IPS-NIHi11 (cell line): ENCODE results near the gene BICC1.

Experiments
- DNase-seq: peaks from one replicate; pipeline ENCODE4 v3.0.0; 2012; ENCODE audit warnings: mixed read lengths, low spot score

Gene BICC1

DNA sequence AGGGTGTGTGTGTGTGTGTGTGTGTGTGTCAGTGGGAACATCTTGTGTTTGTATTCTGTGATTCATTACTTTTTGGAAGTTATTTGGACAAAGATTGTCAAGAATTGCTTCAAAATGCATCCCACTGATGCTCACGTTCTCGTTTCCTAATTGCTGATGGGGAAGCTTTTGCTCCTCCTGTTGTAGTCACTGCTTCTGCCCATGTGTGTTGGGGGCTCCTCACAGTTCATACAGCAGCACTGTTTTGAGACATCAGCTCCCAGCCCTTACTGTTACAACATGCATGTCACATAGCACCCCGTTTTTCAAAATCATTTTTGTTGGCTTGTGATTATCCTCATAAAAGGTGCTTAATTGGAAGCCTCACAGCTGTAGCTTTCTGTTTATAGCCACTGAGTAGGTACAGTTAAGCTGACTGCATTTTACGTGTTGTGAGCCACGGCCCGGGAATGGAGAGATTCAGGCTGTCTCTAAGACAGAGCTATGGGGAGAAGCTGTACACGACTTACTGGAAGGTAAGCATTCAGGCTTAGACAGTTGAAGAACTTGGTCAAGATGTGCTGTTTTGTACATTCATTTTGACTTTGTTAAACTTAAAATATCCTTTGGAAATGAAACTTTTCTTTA is 87.4 kb downstream of the BICC1 start:
- DNase-seq: no peak

DNA sequence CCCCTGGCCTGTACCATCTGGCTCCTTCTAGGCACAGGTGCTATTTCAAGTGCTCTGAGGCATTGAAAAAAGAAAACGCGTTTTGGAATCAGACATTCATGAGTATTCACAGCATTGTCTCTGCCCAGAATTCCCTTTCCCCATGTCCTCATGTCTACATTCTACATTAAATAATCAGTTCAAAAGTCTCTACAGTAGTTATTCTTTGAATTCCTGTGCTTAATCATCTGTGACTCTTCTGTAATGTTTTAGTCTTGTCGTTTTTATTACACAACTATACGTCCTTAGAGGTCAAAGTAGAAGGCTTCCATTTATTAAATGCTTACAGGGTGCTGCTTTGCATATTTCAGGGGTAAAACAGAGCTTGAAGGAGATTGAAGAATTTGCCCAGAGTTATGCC is 95.7 kb downstream of the BICC1 start:
- DNase-seq: no peak

DNA sequence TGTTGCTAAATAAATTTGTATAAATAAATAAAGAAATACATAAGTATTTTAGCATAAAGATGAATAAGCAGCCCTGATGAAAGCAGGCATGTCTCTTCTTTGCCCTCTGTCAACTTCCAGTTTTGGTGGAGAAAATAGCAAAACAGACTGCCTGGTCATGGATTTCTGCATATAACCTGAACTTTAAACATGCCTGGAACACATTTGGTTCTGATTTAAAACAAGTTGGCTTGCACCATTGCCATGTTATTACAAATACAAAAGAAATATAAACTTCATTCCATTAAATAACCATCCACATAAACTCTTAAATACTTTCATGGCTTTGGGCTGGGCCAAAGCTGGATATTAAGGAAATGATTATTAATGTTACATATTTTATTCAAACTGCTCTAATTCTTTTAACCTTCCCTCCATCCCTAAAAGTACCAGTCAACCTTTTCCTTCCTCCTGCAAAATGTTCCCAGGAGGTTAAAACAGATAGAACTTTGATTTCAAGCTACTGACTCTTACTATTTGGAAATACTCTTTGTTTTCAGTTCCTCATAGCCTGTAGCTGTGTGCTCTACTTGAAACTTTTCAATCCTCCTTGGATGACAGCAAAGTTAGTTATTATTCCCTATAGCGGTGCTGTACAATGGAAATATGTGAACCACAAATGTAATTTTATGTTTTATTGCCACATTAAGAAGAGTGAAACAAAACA is 96.3 kb downstream of the BICC1 start:
- no peak for DNase-seq

DNA sequence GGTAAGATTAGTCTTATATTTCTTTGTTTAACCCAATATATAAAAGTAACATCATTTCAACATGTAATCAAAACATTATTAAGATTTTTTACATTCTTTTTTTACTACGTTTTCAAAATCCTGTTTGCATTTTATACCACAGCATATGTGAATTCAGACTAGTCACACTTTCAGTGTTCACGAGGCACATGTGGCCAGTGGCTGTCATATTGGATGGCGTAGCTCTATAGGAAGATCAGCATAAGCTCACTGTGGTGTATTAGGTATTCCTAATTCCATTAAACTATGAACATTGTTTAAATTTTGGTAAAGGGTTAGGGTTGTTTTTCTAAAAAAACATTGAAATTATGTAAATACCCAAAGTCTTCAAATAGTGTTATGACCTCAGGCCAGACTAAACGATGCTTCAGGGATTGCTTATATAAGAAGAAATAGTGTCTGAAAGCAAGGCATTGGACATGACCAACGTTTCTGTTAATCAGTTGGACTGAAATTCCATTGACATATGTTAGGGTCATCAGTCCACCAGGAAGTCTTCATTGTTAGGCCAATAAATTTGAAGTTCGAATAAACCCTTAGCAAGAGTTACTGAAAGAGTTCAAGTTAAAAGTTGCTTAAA is 97.0 kb downstream of the BICC1 start:
- no peak for DNase-seq

DNA sequence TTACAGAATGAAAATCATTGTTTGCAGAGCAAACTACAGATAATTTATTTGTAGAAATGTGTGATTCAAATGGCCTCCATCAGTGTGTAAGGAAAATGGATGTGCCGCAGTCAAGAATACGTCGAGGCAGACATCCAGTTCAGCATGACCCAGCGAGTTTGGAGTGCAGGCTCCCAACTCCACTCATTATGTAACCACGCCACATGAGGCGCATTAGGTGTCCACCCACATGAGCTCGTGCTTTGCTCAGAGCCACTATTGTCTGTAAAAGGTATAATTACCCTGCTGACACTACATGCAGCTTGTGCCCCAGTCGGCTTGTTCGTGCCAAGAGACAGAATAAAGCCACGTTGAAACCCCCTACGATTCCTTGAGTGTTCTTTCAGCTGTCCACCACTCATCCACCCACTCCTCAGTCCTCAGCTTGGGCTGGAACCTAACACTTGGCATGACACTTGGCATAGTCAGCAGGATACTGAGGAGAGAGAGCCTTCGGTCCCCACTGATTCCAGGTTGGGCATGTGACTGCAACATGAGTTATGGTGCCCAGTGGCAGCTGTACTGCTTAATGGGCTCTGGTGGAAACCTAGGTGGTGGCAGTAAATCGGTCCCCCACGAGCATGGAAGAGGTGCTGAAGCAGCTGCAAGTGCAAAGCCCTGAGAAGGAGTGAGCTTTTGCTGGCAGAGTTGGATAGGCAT is 102.7 kb downstream of the BICC1 start:
- no peak for DNase-seq

DNA sequence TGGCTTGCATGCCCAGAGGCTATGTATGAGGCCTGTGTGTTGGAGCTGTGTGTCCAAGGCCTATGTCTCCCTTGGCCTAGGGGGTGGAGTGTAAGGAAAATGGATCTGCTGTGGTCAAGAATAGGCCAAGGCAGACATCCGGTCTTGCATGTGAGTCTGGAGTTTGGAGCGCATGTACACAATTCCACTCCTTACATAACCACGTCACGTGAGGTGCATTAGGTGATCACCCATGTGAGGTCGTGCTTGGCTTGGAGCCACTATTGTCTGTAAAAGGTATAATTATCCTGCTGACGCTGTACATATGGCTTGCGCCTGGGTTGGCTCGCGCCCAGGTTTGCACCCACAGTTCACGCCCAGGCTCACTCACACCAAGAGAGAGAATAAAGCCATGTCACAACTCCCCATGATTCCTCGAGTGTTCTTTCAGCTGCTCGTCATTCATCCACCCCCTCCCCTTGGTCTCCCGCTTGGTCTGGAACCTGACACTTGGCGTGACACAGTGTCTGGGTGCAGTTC is 105.5 kb downstream of the BICC1 start:
- DNase-seq: no peak

DNA sequence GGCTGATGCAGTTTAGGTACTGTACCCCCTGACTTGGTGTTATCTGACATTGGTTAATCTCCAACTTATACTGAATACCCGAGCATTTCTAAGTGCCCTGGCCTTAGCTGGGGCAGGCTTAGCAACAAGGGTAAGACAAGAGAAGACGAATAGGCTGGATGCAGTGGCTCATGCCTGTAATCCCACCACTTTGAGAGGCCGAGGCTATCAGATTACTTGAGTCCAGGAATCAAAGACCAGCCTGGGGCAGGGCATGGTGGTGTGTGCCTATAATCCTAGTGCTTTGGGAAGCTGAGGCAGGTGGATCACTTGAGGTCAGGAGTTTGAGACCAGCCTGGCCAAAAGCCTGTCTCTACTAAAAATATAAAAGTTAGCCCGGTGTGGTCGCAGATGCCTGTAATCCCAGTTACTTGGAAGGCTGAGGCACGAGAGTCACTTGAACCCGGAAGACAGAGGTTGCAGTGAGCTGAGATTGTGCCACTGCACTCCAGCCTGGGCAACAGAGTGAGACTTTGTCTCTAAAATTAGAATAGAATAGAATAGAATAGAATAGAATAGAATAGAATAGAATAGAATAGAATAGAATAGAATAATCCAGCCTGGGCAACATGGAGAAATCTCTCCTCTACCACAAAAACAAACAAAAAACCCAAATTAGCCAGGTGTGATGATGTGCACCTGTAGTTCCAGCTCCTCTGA is 108.9 kb downstream of the BICC1 start:
- no peak for DNase-seq

DNA sequence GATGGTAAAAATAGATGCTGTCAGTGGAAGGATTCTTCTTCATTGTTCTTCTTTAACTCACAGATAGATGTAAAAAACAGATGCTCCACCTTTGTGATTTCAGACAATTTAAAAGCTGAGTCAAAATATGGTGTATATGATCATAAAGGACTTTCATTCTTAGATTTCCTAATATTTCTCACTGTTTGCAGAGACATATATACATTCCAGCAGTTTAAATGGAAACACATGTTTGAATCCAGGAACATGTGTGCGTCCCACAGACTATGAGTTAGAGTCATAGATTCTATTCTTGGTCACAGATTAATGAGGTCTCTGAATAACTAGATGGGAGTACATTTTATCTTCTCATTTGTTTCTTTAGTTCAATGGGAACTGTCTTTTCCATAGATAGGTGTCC is 109.6 kb downstream of the BICC1 start:
- DNase-seq: no peak

DNA sequence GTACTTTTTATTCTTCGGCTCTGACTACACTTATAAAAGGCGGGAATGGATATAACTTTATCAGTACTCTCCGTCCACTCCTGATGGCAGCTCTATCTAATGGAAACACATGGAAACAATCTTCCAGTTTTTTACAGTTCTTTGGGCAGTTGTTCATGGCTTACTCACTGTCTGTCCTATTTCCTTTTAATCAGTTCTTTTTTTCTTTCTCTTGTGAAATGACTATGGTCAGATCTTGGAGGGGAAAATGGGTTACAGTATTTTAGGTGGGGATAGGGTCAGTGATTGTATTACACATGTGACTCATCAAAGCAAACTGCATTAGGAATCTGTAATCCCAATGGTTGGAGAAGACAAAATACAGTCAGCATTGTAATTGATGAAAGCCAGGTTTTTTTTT is 112.4 kb downstream of the BICC1 start:
- DNase-seq: no peak

DNA sequence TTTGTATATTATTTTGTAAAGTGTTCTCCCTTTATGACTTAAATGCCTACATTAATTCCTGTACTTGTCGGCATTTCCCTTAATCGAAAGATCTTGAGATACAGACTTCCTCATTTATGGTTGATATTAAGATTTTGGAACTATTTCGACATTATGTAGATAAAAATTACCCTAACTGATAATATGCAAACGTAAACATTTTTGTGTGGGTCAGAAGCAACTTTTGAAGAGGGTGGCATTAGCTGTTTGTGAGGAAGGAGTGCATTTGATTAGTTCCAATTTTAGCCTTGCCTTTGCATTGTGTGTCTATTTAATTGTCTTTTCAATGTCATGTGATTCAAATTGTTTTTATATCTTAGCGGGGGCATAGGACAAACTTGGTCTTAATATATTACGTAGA is 114.7 kb downstream of the BICC1 start:
- DNase-seq: no peak

DNA sequence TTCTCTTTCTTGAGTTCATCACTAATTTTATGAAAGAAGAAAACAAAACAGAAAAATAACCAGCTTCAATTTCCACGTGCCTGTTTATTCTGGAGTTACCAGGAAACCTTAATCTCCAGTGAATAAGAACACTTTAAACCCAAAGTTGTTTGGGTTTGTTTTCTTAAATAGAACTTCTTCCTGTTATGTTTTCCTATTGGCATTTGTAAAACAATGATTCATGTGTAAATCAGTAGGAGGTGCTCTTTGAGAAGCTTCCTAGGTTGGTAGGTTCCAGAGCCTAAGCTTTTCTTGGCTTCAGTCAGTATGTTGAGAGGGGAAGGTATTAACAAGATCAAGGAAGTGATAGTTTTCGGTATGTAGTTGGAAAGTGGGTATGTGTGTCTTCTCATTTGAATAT is 119.0 kb downstream of the BICC1 start:
- no peak for DNase-seq

DNA sequence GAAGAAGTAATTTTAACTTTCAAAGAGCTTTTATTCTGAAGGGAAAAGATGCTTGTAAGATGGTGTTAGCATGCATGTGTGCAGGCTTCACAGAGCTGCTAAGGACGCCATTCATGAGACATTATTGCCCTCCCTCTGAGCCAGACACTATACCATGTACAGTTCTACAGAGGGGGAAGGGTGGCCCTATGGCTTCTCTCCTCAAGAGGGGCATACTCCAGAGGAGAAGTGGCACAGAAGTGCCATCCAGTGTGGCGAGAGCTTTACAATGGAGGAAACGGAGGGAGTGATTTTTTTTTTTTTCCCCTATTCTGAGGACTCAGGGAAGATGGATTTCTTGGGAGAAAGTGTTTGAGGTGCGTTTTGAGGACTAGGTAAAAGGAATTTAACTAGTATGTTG is 119.5 kb downstream of the BICC1 start:
- no peak for DNase-seq

DNA sequence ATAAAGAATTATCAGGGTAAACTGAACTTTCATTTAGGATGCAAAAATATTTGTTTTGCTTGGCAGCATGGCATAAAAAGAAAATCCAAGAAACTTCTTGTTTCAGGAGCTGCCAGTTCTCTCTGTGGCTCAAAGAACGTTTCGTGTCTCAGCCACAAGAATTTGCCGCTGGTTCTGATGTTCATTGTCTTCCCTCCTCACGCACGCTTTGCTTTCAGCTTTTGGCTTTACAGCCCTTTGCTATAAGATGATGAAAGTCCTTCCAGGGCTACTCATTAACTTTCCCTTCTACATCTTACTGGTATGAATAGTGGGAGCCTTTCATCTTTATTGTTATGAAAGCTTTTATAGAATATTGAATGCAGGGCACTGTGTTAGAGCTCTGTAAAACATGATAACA is 124.7 kb downstream of the BICC1 start:
- no peak for DNase-seq

DNA sequence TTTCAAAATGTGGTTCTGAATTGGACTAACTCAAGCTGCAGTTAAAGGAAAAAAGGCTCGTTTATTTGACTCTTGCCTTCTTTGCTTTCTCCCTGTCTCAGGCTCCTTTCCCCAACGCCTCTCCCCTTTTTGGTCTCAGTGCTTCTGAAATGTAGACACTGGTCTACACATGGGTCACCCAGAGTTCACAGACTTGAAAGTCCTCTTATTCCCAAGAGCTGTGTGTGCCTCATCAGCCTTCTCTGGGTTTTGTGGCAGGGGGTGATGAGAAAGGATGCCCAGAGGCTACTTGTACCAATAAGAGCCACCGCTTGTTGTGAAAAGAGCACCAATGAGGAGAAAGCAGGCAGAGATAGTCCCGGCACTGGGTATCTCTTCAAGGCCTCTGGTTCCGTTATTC is 125.7 kb downstream of the BICC1 start:
- no peak for DNase-seq

DNA sequence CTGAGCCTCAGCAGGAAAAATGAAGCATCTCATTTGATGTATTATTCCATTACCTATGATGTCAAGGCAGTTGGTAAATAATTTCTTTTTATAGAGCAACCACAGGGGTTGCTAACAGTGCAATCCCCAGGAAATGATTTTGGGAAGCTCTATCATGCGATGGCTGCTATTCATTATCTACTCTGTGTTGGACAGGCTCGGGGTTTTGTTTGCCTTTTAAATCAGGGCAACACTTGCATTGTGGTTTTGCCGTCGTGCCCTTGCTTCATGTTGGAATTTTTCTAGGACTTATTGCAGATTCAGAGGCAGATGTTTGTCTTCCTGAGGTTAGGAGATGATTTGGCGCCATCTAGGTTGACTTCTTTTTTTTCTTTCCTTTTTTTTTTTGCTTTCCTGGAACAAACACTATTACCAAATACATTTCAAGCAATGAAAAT is 128.4 kb downstream of the BICC1 start:
- no peak for DNase-seq

DNA sequence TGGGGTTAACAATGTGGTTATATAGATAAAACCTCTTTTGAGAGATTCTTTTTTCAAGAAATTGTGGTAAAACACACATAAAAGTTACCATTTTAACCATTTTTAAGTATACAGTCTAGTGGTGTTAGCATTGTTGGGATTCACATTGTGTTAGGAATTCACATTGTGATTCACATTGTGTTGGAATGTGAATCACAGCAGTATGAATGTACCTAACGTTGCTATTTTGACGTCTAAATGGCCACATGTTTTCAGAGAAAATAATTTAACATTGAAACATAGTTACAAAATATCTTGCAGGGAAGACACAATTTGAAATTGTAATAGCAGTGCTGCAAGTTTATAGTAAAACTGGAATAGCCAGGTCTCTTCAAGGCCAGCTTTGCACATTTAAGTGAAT is 129.0 kb downstream of the BICC1 start:
- no peak for DNase-seq

DNA sequence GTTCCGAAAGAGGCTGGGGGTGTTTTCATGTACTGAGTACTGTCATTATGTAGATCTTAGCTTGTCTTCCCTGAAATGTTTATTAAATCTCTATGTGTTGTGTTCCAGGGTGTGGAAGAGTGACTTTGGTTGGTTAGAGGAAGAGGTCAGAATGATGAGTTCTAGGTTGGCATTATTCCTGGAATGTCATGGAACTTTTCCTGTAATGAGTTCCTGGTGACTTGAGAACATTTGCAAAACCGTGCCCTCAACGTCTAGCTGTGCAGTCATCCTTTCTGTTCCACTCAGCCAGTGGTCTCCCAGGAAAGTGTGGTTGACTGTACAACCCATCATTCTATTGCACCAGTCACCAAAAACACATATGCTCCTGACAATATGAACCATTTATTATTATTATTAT is 129.6 kb downstream of the BICC1 start:
- no peak for DNase-seq

DNA sequence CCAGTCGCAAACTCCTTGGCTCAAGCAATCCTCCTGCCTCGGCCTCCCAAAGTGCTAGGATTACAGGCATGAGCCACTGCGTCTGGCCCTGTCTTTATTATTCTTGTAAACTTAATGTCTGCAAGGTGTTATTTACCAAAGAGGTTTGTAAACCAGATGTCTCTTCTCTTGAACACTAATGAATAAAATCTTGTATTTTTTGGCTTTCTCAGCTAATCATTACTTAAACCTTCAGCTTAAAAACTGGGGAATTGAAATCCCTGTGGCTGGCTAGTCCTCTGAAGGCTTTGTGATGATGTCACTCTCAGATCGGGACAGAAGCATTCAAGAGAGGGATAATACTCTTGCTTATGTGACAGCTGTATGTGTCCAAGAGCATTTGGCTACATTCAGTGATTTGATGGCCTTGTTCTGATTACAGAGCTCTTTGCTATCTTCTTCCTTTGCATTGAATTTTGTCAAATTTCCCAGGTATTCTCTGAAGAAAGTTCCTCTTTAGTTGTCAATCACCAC is 130.3 kb downstream of the BICC1 start:
- DNase-seq: no peak

DNA sequence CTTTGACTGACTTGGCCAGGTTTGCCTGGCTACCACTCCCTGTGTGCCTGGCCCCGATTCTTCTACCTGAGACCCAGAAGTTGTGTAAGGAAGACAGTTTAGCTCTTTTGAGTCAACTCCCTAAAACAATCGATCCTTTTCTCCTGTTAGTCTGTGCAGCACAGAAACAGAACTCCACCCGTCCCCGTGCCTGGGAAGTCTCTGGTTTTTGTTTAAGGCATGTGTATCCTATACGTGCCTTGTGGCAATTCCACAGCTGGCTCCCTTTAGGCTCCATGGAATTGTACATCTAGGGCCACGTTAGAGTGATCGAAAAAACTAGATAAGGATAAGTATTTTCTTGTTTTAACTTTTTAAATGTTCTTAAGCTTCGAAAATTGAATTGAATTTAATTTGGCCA is 131.6 kb downstream of the BICC1 start:
- DNase-seq: no peak

DNA sequence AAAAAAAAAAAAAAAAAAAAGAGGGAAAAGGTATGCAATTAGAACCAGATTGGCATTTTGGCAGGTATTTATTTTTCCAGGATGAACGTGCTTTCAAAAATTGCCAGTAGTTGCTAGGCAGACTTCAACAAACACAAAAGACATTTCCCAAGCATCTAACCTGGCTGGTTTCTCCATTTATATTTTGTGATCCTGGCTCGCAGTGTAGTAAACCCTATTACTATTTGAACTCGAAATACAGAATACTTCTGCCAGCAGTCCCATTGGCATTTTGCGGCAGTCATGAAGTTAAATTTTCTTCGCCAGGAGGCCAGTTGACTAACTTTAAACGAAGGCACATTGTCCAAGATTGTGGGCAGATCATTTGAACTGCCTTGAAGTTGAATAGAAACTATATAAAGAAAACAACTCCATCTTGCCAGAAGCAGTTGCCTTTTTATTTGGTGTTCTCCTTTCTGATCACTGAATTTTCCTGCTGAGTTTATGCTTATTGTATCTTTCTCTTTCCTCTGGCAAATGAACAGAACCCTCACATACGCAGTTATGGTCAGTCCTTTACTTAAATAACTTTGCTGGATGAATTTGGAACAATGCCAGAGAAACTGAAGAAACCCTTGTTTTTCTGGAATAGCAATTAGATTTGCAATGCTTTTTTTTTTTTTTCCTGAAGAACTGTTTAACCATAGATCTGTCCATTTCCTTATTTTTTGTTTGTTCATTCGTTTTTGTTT is 132.9 kb downstream of the BICC1 start:
- DNase-seq: no peak

DNA sequence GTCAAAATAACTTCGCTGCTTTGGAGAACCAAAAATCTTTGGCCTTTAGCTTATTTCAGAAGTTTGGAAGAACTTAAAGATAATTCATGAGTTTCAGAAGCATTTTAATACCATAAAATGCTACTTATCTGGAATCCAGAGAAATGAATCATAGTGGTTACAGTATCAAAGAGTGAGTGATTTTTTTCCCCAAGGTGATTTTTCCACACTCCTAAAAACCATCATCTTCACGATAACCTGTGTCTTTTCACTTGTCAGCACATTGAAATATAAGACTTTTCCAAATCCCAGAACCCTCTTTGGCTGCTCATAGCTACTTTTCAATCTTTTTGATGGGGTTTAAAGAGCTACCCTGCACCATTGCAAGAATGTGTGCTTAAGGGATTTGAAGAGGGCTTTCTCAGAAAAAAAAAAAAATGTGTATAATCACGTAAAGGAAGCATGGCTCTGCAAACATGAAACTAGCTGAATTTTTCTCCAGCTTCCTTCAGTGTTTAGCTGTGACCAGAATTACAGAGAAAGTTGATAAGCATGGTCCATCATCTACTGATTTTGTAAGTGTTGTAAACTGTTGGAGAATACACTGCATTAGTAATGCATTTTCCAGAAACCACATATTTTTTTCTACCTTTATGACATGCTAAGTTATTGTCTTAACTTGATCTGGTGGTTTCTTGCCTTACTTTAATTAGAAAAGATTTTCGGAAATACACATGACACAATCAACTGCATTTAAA is 134.9 kb downstream of the BICC1 start:
- no peak for DNase-seq
